ENCODE measurements around the gene PCGF3.

Gene PCGF3, protein sequence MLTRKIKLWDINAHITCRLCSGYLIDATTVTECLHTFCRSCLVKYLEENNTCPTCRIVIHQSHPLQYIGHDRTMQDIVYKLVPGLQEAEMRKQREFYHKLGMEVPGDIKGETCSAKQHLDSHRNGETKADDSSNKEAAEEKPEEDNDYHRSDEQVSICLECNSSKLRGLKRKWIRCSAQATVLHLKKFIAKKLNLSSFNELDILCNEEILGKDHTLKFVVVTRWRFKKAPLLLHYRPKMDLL

DNA sequence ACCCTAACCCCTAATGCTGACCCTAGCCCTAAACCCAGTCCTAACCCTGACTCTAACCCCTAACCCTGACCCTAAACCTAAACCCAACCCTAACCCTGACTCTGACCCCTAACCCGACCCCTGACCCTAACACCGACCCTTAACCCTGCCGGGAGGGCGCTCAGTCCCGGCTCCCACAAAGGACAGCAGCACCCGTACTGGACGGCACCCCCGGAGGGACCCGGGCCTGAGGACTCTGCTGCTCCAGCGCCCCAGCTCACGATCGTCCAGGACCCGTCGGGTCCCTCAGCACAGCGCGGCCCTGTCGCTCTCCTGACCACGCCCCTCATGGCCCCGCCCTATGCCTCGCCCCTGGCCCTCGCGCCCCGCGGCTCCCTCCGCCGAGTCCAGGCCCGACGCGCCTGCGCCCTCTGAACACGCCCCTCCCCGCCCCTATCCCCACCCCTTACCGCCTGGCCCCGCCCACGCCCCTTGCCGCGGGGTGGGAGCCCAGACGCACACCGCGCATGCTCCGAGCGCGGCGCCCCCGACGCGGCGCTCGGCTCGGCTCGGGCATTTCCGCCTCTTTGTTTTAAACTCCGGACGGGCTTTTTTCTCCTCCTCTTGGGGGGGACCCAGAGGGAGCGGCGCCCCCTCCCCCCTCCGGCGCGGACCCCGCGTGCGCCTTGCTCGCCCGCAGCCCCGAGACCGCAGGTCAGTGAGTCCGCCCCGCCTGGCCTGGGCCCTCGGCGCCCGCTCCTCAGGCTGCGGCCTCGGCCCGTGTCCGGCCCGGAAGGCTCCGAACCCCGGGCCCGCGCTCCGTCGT lies at the start of gene PCGF3:
PCGF3 (plus strand) TSS at position 555 of the 805 bp plus-strand sequence. CDS start 27,849 bp downstream, outside the sequence.
- H2AFZ ChIP-seq, result peak within 1 kb of the TSS; percentile 82
- H3K4me1 ChIP-seq, result no peaks in the 10 kb centered on the region
- H3K4me3 ChIP-seq (ENCODE audit: low read depth, low read length), result peak within 1 kb of the TSS; percentile 93
- H3K79me2 ChIP-seq, result peaks cover 17% of the 10 kb centered on the region
- H3K27me3 ChIP-seq (ENCODE audit: control insufficient read depth, insufficient read depth, low read length), result no peaks in the 10 kb centered on the region
- peak within 1 kb of the TSS; percentile 96 for H3K9ac ChIP-seq
- H3K4me2 ChIP-seq (ENCODE audit: low read length), result peak within 1 kb of the TSS; percentile 96
- TF ChIP-seq, protein P1, sequence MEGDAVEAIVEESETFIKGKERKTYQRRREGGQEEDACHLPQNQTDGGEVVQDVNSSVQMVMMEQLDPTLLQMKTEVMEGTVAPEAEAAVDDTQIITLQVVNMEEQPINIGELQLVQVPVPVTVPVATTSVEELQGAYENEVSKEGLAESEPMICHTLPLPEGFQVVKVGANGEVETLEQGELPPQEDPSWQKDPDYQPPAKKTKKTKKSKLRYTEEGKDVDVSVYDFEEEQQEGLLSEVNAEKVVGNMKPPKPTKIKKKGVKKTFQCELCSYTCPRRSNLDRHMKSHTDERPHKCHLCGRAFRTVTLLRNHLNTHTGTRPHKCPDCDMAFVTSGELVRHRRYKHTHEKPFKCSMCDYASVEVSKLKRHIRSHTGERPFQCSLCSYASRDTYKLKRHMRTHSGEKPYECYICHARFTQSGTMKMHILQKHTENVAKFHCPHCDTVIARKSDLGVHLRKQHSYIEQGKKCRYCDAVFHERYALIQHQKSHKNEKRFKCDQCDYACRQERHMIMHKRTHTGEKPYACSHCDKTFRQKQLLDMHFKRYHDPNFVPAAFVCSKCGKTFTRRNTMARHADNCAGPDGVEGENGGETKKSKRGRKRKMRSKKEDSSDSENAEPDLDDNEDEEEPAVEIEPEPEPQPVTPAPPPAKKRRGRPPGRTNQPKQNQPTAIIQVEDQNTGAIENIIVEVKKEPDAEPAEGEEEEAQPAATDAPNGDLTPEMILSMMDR (IDR thresholded peaks at IDR 0.05), result no peak
- H3K9me3 ChIP-seq (ENCODE audit: control insufficient read depth, low read length), result no peaks in the 10 kb centered on the region
- no peaks in the 10 kb centered on the region for H3K36me3 ChIP-seq (ENCODE audit: control insufficient read depth, insufficient read depth, low read length)
- peak within 1 kb of the TSS; percentile 36 for H3K27ac ChIP-seq

DNA sequence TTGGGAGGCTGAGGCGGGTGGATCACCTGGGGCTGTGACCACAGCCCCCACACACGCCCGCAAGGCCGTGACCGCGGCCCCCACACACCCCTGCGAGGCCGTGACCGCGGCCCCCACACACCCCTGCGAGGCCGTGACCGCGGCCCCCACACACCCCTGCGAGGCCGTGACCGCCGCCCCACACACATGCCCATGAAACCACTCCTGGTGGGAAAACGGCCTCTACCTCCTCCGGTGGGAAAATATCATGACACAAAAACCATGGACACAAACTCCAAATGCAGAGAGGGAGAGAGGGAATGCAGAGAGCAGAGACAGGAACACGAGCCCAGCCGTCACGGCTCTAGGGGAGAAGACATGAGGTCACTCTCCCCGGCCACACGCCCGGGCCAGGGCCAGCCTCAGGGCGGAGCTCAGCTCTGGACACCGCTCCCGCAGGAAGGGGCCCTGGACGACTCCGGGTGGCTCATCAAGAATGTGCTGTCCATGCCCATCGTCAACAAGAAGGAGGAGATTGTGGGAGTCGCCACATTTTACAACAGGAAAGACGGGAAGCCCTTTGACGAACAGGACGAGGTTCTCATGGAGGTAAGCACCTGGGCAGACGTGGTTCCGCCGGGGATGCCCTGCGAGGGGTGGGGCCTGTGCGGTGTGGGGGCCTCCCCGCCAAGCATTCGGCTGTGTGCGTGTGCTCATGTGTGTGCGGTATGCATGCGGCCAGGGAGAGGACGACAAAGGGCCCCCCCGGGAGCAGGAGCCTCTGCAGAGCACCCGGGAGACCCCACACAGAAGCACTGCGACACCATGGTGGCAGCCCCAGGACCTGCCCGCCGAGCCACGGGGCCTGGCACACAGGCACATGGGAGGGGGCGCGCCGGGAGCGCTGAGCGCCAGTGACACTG lies 48.9 kb upstream of the PCGF3 start:
- no peaks in the 10 kb centered on the region for H3K9me3 ChIP-seq (ENCODE audit: control insufficient read depth, low read length)
- no peaks in the 10 kb centered on the region for H3K27me3 ChIP-seq (ENCODE audit: control insufficient read depth, insufficient read depth, low read length)
- no peaks in the 10 kb centered on the region for H3K79me2 ChIP-seq
- no peak overlapping the region for H2AFZ ChIP-seq
- H3K4me2 ChIP-seq (ENCODE audit: low read length), result no peak overlapping the region
- H3K9ac ChIP-seq, result no peak overlapping the region
- H3K4me3 ChIP-seq (ENCODE audit: low read depth, low read length), result no peak overlapping the region
- TF ChIP-seq, protein P1 (IDR thresholded peaks at IDR 0.05), result no peak
- H3K27ac ChIP-seq, result no peak overlapping the region
- no peaks in the 10 kb centered on the region for H3K36me3 ChIP-seq (ENCODE audit: control insufficient read depth, insufficient read depth, low read length)
- H3K4me1 ChIP-seq, result no peaks in the 10 kb centered on the region

DNA sequence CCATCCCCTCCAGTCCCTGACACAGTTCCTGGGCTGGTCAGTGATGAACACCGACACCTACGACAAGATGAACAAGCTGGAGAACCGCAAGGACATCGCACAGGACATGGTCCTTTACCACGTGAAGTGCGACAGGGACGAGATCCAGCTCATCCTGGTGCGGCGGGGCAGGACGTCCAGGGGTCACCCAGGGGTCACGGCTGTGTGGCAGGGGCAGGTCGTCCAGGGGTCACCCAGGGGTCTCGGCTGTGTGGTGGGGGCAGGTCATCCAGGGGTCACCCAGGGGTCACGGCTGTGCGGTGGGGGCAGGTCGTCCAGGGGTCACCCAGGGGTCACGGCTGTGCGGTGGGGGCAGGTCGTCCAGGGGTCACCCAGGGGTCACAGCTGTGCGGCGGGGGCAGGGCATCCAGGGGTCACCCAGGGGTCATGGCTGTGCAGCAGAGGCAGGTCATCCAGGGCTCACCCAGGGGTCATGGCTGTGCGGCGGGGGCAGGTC lies 48.2 kb upstream of the PCGF3 start:
- Histone ChIP-seq H3K79me2 (no peaks in the 10 kb centered on the region), H2AFZ (no peak overlapping the region), H3K4me2 (ENCODE audit: low read length) (no peak overlapping the region), H3K27ac (no peak overlapping the region), H3K9ac (no peak overlapping the region), H3K4me1 (no peaks in the 10 kb centered on the region), H3K4me3 (ENCODE audit: low read depth, low read length) (no peak overlapping the region), H3K27me3 (ENCODE audit: control insufficient read depth, insufficient read depth, low read length) (no peaks in the 10 kb centered on the region), H3K36me3 (ENCODE audit: control insufficient read depth, insufficient read depth, low read length) (no peaks in the 10 kb centered on the region), H3K9me3 (ENCODE audit: control insufficient read depth, low read length) (no peaks in the 10 kb centered on the region)
- TF ChIP-seq, protein P1 (IDR thresholded peaks at IDR 0.05), result no peak

DNA sequence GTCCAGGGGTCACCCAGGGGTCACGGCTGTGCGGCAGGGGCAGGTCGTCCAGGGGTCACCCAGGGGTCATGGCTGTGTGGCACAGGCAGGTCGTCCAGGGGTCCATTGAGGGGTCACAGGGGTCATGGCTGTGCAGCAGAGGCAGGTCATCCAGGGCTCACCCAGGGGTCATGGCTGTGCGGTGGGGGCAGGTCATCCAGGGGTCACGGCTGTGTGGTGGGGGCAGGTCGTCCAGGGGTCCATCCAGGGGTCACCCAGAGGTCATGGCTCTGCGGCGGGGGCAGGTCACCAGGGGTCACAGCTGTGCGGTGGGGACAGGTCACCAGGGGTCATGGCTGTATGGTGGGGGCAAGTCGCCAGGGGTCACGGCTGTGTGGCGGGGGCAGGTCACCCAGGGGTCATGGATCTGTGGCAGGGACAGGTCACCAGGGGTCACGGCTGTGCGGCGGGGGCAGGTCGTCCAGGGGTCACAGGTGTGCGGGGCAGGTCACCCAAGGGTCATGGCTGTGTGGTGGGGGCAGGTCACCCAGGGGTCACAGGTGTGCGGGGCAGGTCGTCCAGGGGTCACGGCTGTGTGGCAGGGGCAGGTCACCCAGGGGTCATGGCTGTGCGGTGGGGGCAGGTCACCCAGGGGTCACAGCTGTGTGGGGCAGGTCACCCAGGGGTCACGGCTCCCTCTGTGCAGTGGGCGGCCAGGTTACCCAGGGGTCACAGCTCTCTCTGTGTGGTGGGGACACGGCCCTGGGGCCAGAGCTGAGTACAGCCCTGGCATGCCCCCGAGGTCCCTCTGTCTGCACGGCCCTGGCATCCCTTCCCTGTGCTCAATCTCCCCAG lies 47.6 kb upstream of the PCGF3 start:
- Histone ChIP-seq H3K27me3 (ENCODE audit: control insufficient read depth, insufficient read depth, low read length) (no peaks in the 10 kb centered on the region), H3K36me3 (ENCODE audit: control insufficient read depth, insufficient read depth, low read length) (no peaks in the 10 kb centered on the region), H3K9ac (no peak overlapping the region), H3K4me3 (ENCODE audit: low read depth, low read length) (no peak overlapping the region), H3K4me2 (ENCODE audit: low read length) (no peak overlapping the region), H3K4me1 (no peaks in the 10 kb centered on the region), H2AFZ (no peak overlapping the region), H3K9me3 (ENCODE audit: control insufficient read depth, low read length) (no peaks in the 10 kb centered on the region), H3K79me2 (no peaks in the 10 kb centered on the region), H3K27ac (no peak overlapping the region)
- TF ChIP-seq, protein P1 (IDR thresholded peaks at IDR 0.05), result no peak
